Measurements from ENCODE around the gene MUC20.
"Not testable (repeated sequence)": the region's sequence is repeated elsewhere in the genome, so short reads cannot be mapped to it uniquely, and the experiment has no call there.

MUC20 gene

GRCh38 chr3:195758721-195759353, 38.1 kb downstream of the MUC20 start:
- no peak for DNase-seq

GRCh38 chr3:195760345-195761122, 39.8 kb downstream of the MUC20 start:
- no peak for DNase-seq

- no peak for DNase-seq
Observed at GRCh38 chr3:195761123-195761566, 40.4 kb downstream of the MUC20 start.

- no peak for DNase-seq
Observed at GRCh38 chr3:195761567-195762248, 40.9 kb downstream of the MUC20 start.

GRCh38 chr3:195762249-195762585, 41.4 kb downstream of the MUC20 start:
- DNase-seq: no peak

- no peak for DNase-seq
Observed at GRCh38 chr3:195762611-195763010, 41.8 kb downstream of the MUC20 start.

- no peak for DNase-seq
Observed at GRCh38 chr3:195763076-195763830, 42.5 kb downstream of the MUC20 start.

- DNase-seq: no peak
Observed at GRCh38 chr3:195763843-195764825, 43.4 kb downstream of the MUC20 start.

GRCh38 chr3:195764961-195765706, 44.4 kb downstream of the MUC20 start:
- no peak for DNase-seq

- no peak for DNase-seq
Observed at GRCh38 chr3:195766671-195767070, 45.9 kb downstream of the MUC20 start.

GRCh38 chr3:195767792-195768191, 47.0 kb downstream of the MUC20 start:
- no peak for DNase-seq

GRCh38 chr3:195768414-195768813, 47.6 kb downstream of the MUC20 start:
- no peak for DNase-seq

- DNase-seq: no peak
Observed at GRCh38 chr3:195768831-195769303, 48.1 kb downstream of the MUC20 start.

- DNase-seq: no peak
Observed at GRCh38 chr3:195769551-195769950, 48.8 kb downstream of the MUC20 start.

GRCh38 chr3:195770081-195770840, 49.5 kb downstream of the MUC20 start:
- DNase-seq: no peak

GRCh38 chr3:195770841-195771645, 50.3 kb downstream of the MUC20 start:
- DNase-seq: not testable (repeated sequence)

- DNase-seq: no peak
Observed at GRCh38 chr3:195771646-195772300, 51.0 kb downstream of the MUC20 start.

- no peak for DNase-seq
Observed at GRCh38 chr3:195773956-195774537, 53.3 kb downstream of the MUC20 start.
